GM18951 (cell line): Measurements from ENCODE around the gene STAT4.

Experiments used
- POLR2A ChIP-seq: IDR thresholded peaks from 4 replicates; pipeline ENCODE4 v1.6.1; 2011; ENCODE audit warnings: mild to moderate bottlenecking; ENCODE audit not compliant: insufficient read length, insufficient read depth; ENCODE audit errors: extremely low read depth
- in situ Hi-C: fragments of 300-500 bp; cut with MboI; formaldehyde crosslinking; loops from one replicate; pipeline ENCODE4 v1.12.0; 2022; ENCODE audit warnings: low sequenced_read_pairs, mixed read lengths, inconsistent platforms; ENCODE audit not compliant: unreplicated experiment

Gene STAT4, protein sequence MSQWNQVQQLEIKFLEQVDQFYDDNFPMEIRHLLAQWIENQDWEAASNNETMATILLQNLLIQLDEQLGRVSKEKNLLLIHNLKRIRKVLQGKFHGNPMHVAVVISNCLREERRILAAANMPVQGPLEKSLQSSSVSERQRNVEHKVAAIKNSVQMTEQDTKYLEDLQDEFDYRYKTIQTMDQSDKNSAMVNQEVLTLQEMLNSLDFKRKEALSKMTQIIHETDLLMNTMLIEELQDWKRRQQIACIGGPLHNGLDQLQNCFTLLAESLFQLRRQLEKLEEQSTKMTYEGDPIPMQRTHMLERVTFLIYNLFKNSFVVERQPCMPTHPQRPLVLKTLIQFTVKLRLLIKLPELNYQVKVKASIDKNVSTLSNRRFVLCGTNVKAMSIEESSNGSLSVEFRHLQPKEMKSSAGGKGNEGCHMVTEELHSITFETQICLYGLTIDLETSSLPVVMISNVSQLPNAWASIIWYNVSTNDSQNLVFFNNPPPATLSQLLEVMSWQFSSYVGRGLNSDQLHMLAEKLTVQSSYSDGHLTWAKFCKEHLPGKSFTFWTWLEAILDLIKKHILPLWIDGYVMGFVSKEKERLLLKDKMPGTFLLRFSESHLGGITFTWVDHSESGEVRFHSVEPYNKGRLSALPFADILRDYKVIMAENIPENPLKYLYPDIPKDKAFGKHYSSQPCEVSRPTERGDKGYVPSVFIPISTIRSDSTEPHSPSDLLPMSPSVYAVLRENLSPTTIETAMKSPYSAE

DNA sequence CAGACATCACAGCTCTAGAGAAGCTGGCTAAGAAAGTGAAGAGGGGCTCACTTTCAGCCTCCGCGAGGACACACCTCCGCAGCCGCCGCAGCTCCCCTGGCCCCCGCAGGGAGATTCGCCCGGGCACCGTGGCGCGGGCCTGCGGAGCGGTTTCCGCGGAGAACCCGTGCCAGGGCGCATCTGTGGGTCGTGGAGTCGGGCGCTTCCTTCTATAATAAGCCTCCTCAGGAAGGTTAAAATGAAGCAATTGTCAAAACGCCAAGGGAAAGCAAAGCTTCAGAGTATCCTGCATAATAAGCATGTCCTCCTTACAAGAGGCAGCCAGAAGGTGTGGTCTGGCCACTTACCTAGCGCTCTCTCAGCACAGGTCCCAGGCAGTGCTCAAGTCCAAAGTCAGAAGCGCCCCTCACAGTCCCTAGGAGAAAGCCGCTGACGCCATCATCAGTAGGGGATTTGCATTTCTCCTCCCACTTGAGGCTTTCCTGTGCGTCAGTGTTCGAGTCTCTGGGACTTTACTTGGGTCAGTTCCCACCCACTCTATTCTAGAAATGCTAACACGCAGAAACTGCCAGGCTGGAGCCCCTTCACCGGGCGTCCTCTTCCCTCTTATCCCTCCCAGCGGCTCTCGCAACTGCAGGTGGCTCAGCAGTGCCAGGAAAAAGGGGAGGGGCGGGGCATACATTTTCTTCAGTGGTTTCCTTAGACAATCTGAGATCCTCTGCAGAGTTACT is at the start of gene STAT4:
TSS of gene STAT4 (minus strand) at position 395 of the 731 bp plus-strand sequence. CDS start 2,791 bp downstream, outside the sequence.
- no peak for TF ChIP-seq POLR2A
- in situ Hi-C loops, result no loop called here

DNA sequence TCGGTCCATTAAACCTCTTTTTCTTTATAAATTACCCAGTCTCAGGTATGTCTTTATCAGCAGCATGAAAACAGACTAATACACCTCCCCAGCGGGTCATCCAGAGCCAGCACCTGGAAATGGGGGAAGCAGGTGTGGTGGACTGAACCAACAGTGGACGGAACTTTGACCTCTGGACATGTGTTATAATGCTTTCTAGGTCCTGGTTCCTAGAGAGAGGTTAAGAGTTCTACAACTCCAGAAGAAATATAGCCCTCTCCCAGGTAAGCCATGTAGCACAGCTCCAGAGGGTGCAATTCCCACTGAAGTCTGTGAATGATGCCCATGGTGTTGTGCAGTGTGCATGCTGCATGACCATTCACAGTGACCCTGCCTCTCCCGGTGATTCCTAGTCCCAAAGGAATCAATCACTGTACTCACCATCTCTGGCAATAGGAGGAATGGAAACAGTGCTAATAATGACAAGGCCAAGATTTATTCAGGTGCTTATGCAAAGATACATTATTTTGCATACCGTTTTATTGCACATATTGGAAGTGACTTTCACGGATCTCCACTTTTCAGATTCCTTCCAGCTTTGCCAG is 49.2 kb upstream of the STAT4 start:
- TF ChIP-seq POLR2A, result no peak
- in situ Hi-C loops, result no loop called here

DNA sequence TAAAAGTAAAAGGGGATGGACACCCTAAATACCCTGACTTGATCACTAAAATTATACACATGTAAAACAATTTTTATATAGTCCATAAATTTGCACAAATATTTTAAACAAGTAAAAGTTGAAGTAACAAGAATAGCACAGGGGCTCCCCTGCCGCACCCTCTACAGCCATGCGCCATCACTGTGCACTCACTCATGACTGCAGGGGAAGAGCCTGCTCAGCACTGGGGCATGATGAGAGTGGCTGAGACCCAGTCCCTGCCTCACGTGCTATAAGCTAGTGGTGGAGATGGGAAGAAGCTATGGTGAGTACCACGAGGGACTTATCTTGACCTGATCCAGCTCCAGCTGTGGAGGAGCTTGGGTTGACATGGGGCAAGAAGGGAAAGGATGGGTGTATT is 47.5 kb upstream of the STAT4 start:
- in situ Hi-C loops, result no loop called here
- TF ChIP-seq POLR2A, result no peak

DNA sequence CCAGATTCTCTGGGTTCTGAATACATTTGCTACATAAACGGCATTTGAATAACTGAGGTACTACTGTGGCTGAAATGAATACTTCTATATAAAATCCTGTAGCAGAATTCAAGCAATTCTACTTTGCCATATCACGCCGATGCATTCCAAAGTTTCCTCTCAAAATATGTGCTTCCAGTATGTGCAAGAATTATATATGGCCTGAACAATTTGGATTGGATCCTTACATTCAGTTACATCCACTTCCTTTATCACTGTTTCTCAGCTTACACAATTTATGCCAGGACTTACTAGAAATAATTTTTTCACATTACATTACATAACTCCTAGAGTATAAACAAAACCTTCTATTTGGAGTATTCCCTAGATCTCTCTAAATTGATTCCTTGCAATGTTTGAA is 46.3 kb upstream of the STAT4 start:
- in situ Hi-C loops, result no loop called here

DNA sequence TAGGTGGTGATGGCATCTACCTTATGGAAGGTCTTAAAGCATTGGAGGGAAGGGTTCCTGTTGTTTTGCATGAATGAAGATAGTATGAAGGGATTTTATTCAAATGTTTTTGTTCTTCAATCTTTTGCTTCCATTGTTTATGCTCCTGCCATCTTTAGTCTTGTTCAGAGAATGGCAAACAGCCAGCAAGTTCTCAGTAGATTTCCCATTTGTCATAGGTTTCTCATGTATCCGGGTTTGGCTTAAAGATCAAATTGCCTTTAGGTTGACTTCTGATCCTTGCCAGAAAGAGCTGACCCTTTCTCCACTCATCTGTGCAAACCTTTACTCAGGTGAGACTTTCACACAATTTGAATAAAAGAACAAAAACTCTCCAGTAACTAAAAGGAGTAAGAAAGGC is 44.2 kb upstream of the STAT4 start:
- TF ChIP-seq POLR2A, result no peak
- in situ Hi-C loops, result no loop called here

More for the DNA sequence above, 46.3 kb upstream of the STAT4 start:
- no peak for TF ChIP-seq POLR2A

DNA sequence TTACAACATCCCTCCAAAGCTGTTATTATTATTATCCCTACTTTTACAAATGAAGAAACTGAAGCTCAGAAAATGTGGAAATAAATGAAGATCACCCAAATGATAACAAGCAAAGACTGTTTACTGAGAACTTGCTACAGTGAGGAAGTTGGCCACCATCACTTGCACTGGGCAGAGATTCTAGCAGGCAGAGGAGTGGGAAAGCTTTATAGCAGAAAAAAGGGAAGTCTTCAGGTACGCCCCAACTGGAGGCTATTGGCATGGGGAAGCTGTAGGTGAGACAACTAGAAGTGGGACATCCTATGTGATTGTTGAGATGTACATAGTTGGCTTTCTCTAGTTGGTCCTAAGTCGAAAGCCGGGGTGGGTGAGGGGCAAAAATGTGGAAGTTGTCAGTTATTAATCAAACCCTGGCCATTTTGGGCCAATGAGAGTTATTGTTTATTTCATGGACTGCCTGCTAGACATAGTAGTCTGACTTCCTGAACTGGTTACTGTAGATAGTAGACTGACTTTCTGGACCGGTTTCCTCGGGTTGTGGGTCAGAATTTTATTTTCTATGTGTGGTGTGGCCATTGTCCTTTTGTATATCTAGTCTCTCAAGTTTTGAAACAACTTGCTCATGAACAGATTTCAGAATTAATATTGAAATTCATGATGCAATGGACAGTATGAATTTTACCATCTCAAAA is 40.2 kb upstream of the STAT4 start:
- TF ChIP-seq POLR2A, result no peak
- in situ Hi-C loops, result no loop called here

DNA sequence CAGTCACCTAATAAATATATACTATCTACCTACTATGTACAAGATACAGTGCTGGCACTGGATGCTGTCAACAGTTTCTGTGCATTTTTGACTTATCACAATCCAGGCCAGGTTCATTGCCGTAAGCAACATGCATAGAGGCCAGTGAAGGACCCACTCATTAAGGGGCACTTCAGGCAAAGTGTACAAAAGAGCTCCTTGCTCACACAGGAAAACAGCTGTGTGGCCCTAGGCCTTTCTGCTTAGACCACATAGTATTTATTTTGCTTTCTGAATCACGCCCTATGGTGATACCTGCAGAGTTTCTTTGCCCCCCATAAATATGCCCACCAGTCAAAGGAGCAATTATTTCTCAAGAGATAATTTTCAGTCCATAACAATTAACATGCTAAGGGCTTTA is 39.6 kb upstream of the STAT4 start:
- in situ Hi-C loops, result no loop called here
- no peak for TF ChIP-seq POLR2A

DNA sequence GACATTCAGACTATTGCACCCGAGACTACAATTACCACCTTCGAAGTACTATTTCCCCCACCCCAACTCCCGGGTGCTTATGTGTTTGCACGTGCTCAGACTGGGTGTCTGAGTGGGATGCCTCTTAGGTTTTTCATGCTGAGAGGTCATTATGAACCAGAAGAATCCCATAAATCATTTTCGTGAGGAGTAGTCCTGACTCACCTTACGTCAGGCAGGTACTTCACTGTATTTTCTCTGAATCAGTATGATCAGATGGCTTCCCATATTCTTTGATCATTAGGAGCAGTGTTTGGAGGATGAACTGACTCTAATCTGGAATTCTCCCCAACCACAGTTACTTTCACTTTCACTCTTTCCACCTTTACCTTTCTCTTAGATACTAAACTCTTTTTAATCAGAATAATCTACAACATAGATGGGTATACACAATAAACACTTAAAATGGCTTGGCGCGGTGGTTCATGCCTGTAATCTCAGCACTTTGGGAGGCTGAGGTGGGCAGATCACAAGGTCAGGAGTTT is 38.4 kb upstream of the STAT4 start:
- in situ Hi-C loops, result no loop called here
- no peak for TF ChIP-seq POLR2A

DNA sequence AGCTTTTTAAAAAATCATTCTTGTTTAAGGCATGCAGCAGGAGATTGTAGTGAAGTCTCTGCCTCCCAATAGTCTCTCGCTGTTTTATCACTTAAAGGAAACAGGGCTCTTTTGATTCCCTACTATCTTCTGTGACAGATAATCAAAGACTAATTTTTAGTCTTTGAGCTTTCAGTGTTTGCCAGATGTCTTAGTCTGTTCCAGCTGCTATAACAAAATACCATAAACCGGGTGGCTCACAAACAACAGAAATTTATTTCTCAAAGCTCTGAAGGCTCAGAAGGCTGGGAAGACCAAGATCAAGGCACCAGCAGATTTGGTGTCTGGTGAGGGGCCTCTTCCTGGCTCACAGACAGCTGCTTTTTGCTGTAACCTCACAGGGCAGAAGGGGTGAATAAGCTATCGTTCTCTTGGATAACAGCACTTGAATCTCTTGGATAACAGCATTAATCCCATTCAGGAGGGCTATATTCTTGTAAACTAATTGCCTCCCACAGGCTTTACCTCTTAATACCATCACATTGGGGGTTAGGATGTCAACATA is 37.8 kb upstream of the STAT4 start:
- no peak for TF ChIP-seq POLR2A
- in situ Hi-C loops, result no loop called here

DNA sequence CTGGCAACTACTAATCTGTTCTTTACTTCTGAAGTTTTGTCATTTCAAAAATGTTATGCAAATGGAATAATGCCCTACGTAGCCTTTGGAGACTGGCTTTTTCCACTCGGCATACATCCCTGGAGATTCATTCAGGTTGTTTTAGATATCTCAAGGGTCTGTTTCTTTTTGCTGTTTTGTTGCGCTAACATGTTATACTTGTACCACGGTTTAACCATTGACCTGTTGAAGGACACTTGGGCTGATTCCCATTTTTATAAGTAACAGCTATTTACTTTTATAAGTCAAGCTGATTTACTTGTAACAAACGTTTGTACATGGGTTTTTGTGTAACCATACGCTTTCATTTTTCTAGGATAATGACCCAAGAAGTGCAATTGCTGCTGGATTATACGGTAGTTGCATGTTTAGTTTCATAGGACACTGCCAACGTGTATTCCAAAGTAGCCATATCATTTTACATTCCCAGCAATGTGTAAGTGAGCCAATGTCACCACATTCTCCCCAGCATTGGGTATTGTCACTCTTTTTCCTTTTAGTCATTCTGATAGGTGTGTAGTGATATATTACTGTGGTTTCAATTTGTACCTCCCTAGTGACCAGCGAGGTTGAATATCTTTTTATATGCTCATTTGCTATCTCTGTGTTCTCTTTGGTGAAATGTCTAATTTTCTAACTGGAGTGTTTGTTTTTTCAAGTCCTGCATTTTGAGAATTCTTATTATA is 36.5 kb upstream of the STAT4 start:
- in situ Hi-C loops, result no loop called here

DNA sequence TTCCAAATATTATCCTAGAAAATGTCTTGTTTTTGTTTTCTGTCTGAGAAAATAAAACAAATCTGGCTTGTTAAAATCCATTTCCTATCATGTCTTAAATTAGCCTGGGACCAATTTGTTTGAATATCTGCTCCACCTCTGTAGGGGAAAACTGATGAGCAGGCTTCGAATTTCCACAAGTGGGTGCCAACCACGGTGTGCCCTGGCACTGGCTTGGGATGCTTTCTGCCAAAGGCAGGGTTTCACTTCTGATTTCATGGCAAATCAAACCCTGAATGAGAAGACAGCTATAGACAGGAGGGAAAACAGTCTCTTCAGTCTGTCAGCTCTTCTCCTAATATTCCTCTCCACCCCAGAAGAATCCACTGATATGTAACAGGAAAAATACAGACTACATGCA is 33.7 kb upstream of the STAT4 start:
- in situ Hi-C loops, result no loop called here
- no peak for TF ChIP-seq POLR2A

More for the DNA sequence above, 36.5 kb upstream of the STAT4 start:
- TF ChIP-seq POLR2A, result no peak
